SK-N-SH treated with all-trans-retinoic acid at 6 μM for 48 hours (cell line): ENCODE measurements around the gene KLHDC4.

ENCODE experiments used
- ATAC-seq: fragments of 200-7000 bp; cut with Tn5 transposase; 3 replicates; pipeline ENCODE4 v1.9.1; 2020; ENCODE audit warnings: mild to moderate bottlenecking, moderate library complexity
- ARNTL ChIP-seq: fragments of 450-650 bp; formaldehyde crosslinking; IDR thresholded peaks from 2 replicates; pipeline ENCODE4 v1.5.0; 2020; ENCODE audit warnings: low read depth, mild to moderate bottlenecking, moderate library complexity, borderline replicate concordance
- BACH2 ChIP-seq: fragments of 250-450 bp; sonication (Bioruptor Pico); IDR thresholded peaks from 2 replicates; pipeline ENCODE4 v1.9.0; 2021; ENCODE audit warnings: mild to moderate bottlenecking, borderline replicate concordance
- ESRRG ChIP-seq: fragments of 250-450 bp; sonication (Bioruptor Pico); IDR thresholded peaks from 2 replicates; pipeline ENCODE4 v1.6.1; 2021; ENCODE audit warnings: mild to moderate bottlenecking
- GLIS3 ChIP-seq: fragments of 250-450 bp; sonication (Bioruptor Pico); IDR thresholded peaks from 2 replicates; pipeline ENCODE4 v1.5.0; 2020; ENCODE audit warnings: mild to moderate bottlenecking, moderate library complexity
- ISL1 ChIP-seq: fragments of 250-450 bp; sonication (Bioruptor Pico); IDR thresholded peaks from 2 replicates; pipeline ENCODE4 v2.1.2; 2022; ENCODE audit warnings: mild to moderate bottlenecking, moderate library complexity
- OSR1 ChIP-seq: fragments of 250-450 bp; sonication (Bioruptor Pico); IDR thresholded peaks from 2 replicates; pipeline ENCODE4 v1.8.0; 2022; ENCODE audit warnings: moderate library complexity, mild to moderate bottlenecking, inconsistent platforms
- POU6F1 ChIP-seq: fragments of 250-450 bp; sonication (Bioruptor Pico); IDR thresholded peaks from 2 replicates; pipeline ENCODE4 v1.8.0; 2021; ENCODE audit warnings: low read depth, mild to moderate bottlenecking, moderate library complexity, borderline replicate concordance
- PPARA ChIP-seq: fragments of 250-450 bp; sonication (Bioruptor Pico); IDR thresholded peaks from 2 replicates; pipeline ENCODE4 v1.5.0; 2020; ENCODE audit warnings: mild to moderate bottlenecking, borderline replicate concordance
- RARB ChIP-seq: fragments of 250-450 bp; sonication (Bioruptor Pico); IDR thresholded peaks from 2 replicates; pipeline ENCODE4 v1.8.0; 2021; ENCODE audit warnings: mild to moderate bottlenecking, moderate library complexity
- SNAI2 ChIP-seq: fragments of 250-450 bp; sonication (Bioruptor Pico); IDR thresholded peaks from 2 replicates; pipeline ENCODE4 v1.5.0; 2020; ENCODE audit warnings: mild to moderate bottlenecking, moderate library complexity
- ZFP30 ChIP-seq: fragments of 450-650 bp; formaldehyde crosslinking; IDR thresholded peaks from 2 replicates; pipeline ENCODE4 v1.5.0; 2022; ENCODE audit warnings: mild to moderate bottlenecking, moderate library complexity
- ZNF565 ChIP-seq: fragments of 450-650 bp; formaldehyde crosslinking; conservative IDR thresholded peaks from 2 replicates; pipeline ENCODE4 v1.5.0; 2020; ENCODE audit warnings: low read depth, mild to moderate bottlenecking, moderate library complexity
- ZNF70 ChIP-seq: fragments of 450-650 bp; formaldehyde crosslinking; IDR thresholded peaks from 2 replicates; pipeline ENCODE4 v1.5.0; 2020; ENCODE audit warnings: mild to moderate bottlenecking, moderate library complexity
- ZNF8 ChIP-seq: fragments of 450-650 bp; formaldehyde crosslinking; IDR thresholded peaks from 2 replicates; pipeline ENCODE4 v1.5.0; 2020; ENCODE audit warnings: mild to moderate bottlenecking, moderate library complexity
- TF ChIP-seq, protein P1 (sequence below): fragments of 250-450 bp; sonication (Bioruptor Pico); IDR thresholded peaks from 2 replicates; pipeline ENCODE4 v1.5.1; 2020; ENCODE audit warnings: low read depth, mild to moderate bottlenecking, moderate library complexity
- TF ChIP-seq, protein P2 (sequence below): fragments of 250-450 bp; sonication (Bioruptor Pico); IDR thresholded peaks from 2 replicates; pipeline ENCODE4 v1.5.0; 2020; ENCODE audit warnings: mild to moderate bottlenecking, moderate library complexity
- TF ChIP-seq, protein P3 (sequence below): fragments of 250-450 bp; sonication (Bioruptor Pico); IDR thresholded peaks from 2 replicates; pipeline ENCODE4 v1.8.0; 2020; ENCODE audit warnings: mild to moderate bottlenecking, moderate library complexity, borderline replicate concordance

Gene KLHDC4

GRCh38 chr16:87692176-87692575, 73.6 kb downstream of the KLHDC4 start:
- no peak for TF ChIP-seq ZNF70 (CRISPR knock-in tag)
- no peak for TF ChIP-seq ZFP30 (CRISPR knock-in tag)
- TF ChIP-seq ESRRG (CRISPR knock-in tag), result no peak
- TF ChIP-seq ARNTL (CRISPR knock-in tag), result no peak
- TF ChIP-seq SNAI2 (CRISPR knock-in tag), result no peak
- ATAC-seq, result peak; percentile 3; the same call in 2 of the 3 replicates

- no peak for ATAC-seq
- TF ChIP-seq, protein P1, sequence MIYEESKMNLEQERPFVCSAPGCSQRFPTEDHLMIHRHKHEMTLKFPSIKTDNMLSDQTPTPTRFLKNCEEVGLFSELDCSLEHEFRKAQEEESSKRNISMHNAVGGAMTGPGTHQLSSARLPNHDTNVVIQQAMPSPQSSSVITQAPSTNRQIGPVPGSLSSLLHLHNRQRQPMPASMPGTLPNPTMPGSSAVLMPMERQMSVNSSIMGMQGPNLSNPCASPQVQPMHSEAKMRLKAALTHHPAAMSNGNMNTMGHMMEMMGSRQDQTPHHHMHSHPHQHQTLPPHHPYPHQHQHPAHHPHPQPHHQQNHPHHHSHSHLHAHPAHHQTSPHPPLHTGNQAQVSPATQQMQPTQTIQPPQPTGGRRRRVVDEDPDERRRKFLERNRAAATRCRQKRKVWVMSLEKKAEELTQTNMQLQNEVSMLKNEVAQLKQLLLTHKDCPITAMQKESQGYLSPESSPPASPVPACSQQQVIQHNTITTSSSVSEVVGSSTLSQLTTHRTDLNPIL (CRISPR knock-in tag), result no peak
- no peak for TF ChIP-seq OSR1 (CRISPR knock-in tag)
Measured at GRCh38 chr16:87691686-87692079, 74.1 kb downstream of the KLHDC4 start.

GRCh38 chr16:87690911-87691685, 74.7 kb downstream of the KLHDC4 start:
- ATAC-seq, result no peak
- TF ChIP-seq ISL1 (CRISPR knock-in tag) (no peak), ZNF70 (CRISPR knock-in tag) (no peak), BACH2 (CRISPR knock-in tag) (no peak), ZFP30 (CRISPR knock-in tag) (no peak), ZNF565 (CRISPR knock-in tag) (no peak), SNAI2 (CRISPR knock-in tag) (no peak), ARNTL (CRISPR knock-in tag) (no peak), PPARA (CRISPR knock-in tag) (no peak), RARB (CRISPR knock-in tag) (no peak), ESRRG (CRISPR knock-in tag) (no peak), POU6F1 (CRISPR knock-in tag) (no peak), GLIS3 (CRISPR knock-in tag) (no peak), ZNF8 (CRISPR knock-in tag) (no peak)
- TF ChIP-seq, protein P2, sequence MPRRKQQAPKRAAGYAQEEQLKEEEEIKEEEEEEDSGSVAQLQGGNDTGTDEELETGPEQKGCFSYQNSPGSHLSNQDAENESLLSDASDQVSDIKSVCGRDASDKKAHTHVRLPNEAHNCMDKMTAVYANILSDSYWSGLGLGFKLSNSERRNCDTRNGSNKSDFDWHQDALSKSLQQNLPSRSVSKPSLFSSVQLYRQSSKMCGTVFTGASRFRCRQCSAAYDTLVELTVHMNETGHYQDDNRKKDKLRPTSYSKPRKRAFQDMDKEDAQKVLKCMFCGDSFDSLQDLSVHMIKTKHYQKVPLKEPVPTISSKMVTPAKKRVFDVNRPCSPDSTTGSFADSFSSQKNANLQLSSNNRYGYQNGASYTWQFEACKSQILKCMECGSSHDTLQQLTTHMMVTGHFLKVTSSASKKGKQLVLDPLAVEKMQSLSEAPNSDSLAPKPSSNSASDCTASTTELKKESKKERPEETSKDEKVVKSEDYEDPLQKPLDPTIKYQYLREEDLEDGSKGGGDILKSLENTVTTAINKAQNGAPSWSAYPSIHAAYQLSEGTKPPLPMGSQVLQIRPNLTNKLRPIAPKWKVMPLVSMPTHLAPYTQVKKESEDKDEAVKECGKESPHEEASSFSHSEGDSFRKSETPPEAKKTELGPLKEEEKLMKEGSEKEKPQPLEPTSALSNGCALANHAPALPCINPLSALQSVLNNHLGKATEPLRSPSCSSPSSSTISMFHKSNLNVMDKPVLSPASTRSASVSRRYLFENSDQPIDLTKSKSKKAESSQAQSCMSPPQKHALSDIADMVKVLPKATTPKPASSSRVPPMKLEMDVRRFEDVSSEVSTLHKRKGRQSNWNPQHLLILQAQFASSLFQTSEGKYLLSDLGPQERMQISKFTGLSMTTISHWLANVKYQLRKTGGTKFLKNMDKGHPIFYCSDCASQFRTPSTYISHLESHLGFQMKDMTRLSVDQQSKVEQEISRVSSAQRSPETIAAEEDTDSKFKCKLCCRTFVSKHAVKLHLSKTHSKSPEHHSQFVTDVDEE (CRISPR knock-in tag), result no peak
- TF ChIP-seq, protein P3, sequence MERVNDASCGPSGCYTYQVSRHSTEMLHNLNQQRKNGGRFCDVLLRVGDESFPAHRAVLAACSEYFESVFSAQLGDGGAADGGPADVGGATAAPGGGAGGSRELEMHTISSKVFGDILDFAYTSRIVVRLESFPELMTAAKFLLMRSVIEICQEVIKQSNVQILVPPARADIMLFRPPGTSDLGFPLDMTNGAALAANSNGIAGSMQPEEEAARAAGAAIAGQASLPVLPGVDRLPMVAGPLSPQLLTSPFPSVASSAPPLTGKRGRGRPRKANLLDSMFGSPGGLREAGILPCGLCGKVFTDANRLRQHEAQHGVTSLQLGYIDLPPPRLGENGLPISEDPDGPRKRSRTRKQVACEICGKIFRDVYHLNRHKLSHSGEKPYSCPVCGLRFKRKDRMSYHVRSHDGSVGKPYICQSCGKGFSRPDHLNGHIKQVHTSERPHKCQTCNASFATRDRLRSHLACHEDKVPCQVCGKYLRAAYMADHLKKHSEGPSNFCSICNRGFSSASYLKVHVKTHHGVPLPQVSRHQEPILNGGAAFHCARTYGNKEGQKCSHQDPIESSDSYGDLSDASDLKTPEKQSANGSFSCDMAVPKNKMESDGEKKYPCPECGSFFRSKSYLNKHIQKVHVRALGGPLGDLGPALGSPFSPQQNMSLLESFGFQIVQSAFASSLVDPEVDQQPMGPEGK (CRISPR knock-in tag), result no peak

DNA sequence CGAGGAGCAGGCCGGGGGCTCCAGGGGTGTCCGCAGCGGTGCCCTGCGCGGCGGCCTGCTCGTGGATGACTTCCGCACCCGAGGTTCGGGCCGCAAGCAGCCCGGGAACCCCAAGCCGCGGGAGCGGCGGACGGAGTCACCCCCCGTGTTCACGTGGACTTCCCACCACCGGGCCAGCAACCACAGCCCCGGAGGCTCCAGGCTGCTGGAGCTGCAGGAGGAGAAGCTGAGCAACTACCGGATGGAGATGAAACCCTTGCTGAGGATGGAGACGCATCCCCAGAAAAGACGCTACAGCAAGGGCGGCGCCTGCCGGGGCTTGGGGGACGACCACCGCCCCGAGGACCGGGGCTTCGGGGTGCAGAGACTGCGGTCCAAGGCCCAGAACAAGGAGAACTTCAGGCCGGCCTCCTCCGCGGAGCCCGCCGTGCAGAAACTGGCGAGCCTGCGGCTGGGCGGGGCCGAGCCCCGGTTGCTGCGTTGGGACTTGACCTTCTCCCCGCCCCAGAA, 75.8 kb downstream of the KLHDC4 start:
- no peak for ATAC-seq
- TF ChIP-seq, protein P1 (CRISPR knock-in tag), result no peak
- TF ChIP-seq RARB (CRISPR knock-in tag), result no peak
- TF ChIP-seq ZNF70 (CRISPR knock-in tag), result no peak
